NCI-H2081 treated with DMSO at 0.1 percent for 48 hours (cell line): Measurements from ENCODE around the gene CDK12.
"Not testable (repeated sequence)": the region's sequence is repeated elsewhere in the genome, so short reads cannot be mapped to it uniquely, and the experiment has no call there.

Source experiments
- DNase-seq: peaks from one replicate; lab custom pipeline; 2025; lab: John Stamatoyannopoulos, UW

Gene CDK12

GRCh38 chr17:39496921-39497320 lies 35.6 kb downstream of the CDK12 start:
- DNase-seq = not testable (repeated sequence)

- no peak for DNase-seq
Observed at GRCh38 chr17:39507511-39507910, 46.2 kb downstream of the CDK12 start.

- DNase-seq = no peak
Observed at GRCh38 chr17:39508987-39509386, 47.7 kb downstream of the CDK12 start.

- no peak for DNase-seq
Observed at GRCh38 chr17:39513309-39513708, 52.0 kb downstream of the CDK12 start.

- DNase-seq = no peak
Observed at GRCh38 chr17:39513915-39514314, 52.6 kb downstream of the CDK12 start.

GRCh38 chr17:39517224-39517623 lies 55.9 kb downstream of the CDK12 start:
- no peak for DNase-seq

- no peak for DNase-seq
Observed at GRCh38 chr17:39525801-39526506, 64.7 kb downstream of the CDK12 start.

- no peak for DNase-seq
Observed at GRCh38 chr17:39527220-39527813, 66.0 kb downstream of the CDK12 start.

- DNase-seq = no peak
Observed at GRCh38 chr17:39529455-39529854, 68.2 kb downstream of the CDK12 start.

- no peak for DNase-seq
Observed at GRCh38 chr17:39530513-39530912, 69.2 kb downstream of the CDK12 start.

GRCh38 chr17:39531252-39531651 lies 70.0 kb downstream of the CDK12 start:
- DNase-seq = no peak

- DNase-seq = no peak
Observed at GRCh38 chr17:39533891-39534290, 72.6 kb downstream of the CDK12 start.

- DNase-seq = no peak
Observed at GRCh38 chr17:39534768-39535405, 73.6 kb downstream of the CDK12 start.

- DNase-seq = no peak
Observed at GRCh38 chr17:39536468-39536867, 75.2 kb downstream of the CDK12 start.

- not testable (repeated sequence) for DNase-seq
Observed at GRCh38 chr17:39537364-39537763, 76.1 kb downstream of the CDK12 start.

GRCh38 chr17:39538866-39539265 lies 77.6 kb downstream of the CDK12 start:
- DNase-seq = no peak

- no peak for DNase-seq
Observed at GRCh38 chr17:39540611-39541010, 79.3 kb downstream of the CDK12 start.

GRCh38 chr17:39541652-39542051 lies 80.4 kb downstream of the CDK12 start:
- no peak for DNase-seq

GRCh38 chr17:39543176-39543575 lies 81.9 kb downstream of the CDK12 start:
- DNase-seq = no peak

- no peak for DNase-seq
Observed at GRCh38 chr17:39543664-39544063, 82.4 kb downstream of the CDK12 start.

GRCh38 chr17:39544361-39544760 lies 83.1 kb downstream of the CDK12 start:
- DNase-seq = not testable (repeated sequence)

GRCh38 chr17:39547713-39548478 lies 86.6 kb downstream of the CDK12 start:
- no peak for DNase-seq
